GM19455 (cell line): ENCODE measurements around the gene OTX1.
"Not testable (repeated sequence)": the region's sequence is repeated elsewhere in the genome, so short reads cannot be mapped to it uniquely, and the experiment has no call there.

Source experiments
- ATAC-seq: cut with Tn5 transposase; IDR thresholded peaks from one replicate; pipeline ENCODE4 v1.9.1; 2021; ENCODE audit not compliant: unreplicated experiment

The OTX1 gene

DNA sequence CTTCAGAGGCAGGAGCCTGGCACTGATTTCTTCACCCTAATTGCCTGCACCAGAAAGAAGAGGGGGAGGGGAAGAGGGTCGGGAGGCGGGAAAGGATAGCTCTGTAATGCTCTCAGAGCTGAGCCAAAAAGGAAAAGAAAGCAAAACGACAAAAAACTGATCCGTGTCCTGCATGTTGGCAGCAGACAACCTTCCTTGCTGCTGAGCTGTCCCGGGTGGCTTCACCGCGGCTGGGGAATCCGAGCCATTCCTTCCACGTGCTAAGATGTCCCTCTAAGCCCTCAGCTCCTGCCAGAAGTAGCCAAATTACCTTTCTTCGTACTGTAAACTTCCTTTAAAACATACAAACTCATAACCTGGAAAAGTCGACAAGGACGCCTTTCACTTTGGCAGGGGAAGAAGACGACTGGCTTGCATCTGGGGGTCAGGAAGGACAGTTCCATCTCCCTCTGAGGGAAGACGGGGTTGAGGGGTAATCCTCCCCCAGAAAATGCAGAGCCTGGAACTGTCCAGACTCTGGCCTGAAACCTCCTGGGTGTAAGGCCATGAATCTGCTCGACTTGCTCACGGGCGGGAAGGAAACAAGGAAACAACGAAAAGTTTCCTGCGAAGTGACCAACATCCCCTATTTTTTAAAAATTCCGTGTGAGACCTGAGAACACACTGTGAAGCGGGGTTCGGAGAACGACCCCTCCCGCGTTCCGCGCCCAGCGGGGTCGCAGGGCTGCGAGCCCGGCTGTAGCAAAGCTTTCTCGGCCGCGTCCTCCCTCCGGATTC, 7.7 kb downstream of the OTX1 start:
- ATAC-seq = no peak

DNA sequence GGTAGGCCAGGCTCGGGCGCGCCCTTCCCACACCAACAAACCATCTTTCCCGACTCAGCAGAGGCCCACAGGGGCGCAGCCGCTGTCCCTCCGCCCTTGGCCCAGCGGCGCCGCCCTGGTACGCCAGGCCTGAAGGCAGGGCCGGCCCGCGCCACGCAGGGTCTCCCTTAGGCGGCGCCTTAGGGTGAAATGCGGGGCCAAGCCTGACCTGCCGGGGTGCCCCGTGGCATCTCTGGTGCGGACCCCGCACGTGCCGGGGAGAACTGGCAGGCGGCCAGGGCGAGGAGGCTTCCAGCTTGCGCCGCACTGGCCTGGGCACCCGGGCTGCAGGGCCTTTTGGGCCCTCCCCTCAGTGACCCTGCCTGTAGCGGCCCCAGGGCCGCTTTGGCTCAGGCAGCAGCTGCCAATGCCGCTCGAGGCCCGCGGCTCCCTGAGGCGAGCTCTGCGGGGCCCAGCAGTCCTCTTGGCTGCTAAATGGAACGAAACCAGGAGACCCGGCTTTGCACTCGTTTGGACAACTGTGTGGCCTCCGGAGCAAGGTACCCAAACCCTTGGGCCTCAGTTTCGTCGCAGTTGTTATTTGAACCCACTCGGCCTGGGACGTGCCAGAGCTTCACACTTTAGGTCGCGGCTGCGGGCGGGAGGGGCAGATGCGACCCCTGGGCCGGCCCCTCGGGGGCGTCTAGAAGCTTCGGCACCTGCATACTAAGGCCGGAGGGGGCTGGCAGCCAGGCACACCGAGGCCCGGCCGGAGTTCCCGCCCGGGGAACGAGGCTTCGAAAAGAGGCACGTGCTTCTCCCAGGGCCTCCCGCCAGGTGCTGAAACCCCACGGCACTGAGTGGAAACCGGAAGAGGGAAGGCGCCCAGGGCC, 8.5 kb downstream of the OTX1 start:
- ATAC-seq = no peak

DNA sequence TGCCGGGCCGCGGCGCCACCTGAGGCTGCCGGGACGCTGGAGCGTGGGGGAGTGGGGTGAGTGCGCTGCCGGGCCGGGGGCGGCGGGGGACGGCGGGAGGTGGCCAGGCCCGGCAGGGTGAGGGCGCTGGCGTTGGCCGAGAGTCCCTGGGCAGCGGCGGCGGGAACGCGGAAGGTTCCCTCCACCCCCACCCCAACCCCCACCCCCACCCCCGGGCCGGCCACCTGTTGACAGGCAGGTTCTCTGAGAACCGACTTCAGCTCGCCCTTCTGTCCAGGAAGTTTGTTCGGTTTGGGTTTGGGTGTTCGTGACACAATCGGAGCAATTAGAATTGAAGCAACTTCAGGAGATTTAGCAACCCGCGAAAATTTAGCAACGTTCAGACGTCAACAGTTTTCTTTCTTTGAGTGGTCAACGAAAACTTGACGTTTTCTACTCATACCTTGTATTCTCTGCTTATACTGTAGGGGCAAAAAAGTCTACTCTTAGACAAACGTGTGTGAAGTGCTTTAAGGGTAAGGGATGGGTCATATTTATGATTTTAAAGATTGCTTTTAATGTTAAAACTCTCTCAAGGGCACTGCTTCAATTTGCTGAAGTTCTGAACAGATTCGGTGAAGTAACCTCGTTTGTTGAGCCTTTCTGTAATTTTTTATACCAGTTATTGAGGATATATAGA, 9.3 kb downstream of the OTX1 start:
- ATAC-seq = no peak

DNA sequence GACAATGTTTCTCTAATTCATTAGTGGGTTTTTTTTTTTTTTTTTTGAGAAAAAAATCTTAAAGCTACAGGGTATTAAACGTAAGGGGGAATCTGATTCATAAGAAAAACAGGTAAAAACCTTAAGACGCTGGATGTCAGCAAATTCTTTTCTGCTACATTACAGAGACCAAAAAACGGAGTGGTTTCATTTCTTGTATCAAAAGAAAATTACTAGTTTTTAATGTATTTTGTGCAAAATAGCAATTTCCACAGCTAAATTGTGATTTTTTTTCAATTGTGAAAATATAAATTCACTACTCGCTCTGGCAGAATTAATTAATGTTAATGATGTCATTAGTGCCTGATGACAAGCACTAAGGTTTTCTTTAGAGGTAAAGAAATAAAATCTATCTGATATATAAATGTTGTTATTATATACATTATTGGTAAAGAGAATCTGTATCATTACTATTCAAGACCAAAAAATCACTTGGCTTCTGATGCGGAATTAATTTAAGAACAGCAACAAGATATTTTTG, 9.9 kb downstream of the OTX1 start:
- ATAC-seq = no peak

DNA sequence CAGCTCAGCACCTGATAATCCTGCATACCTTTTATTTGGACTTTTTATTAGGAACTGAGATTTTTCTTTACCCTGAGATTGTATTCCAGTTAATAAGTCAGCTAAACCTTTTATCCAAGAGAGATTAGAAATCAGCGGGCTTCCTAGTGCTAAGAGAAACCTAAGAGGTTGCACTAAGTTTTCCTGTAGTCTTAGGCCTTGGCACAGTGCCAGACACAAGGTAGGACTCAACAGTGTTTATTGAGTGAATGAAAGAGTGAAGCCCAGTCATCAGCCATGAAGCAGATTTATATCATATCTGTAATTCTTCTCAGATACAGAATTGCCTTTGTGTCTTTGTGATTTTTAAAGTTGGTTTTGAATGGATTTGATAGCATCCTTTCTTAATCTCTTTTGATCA, 13.6 kb downstream of the OTX1 start:
- no peak for ATAC-seq

DNA sequence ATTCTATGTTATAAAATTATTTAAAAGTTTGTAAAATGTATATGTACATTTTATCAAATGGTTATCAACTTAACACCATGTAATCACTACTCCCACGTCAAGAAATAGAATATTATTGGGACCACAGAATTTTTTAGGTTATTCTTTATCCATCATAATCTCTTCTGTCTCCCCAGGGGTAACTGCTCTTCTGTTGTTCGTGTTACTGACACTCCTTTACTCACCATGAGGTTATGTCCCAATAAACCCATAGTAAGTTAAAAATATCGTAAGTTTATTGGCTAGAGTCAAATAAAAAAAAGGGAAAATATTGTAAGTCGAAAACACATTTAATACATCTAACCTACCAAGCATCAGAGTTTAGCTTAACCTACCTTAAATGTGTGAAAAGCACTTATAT, 14.0 kb downstream of the OTX1 start:
- ATAC-seq = no peak

DNA sequence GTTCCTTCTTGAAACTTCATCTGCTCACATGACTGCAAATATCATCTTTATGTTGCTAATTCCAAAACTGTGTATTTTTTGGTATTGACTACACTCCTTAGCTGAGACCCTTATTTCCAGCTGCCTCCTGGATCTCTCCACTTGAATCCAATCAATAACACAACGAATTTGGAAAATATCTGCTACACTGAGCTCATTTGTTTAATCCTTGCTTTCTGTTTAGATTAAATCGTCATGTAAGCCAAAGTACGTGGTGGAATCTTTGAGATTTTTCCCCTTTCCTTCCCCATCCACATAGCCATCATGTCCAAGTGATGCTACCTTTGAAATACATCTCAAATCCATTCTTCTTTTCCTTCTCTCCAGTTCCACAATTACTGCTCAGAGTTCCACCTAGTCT, 15.6 kb downstream of the OTX1 start:
- ATAC-seq = no peak

DNA sequence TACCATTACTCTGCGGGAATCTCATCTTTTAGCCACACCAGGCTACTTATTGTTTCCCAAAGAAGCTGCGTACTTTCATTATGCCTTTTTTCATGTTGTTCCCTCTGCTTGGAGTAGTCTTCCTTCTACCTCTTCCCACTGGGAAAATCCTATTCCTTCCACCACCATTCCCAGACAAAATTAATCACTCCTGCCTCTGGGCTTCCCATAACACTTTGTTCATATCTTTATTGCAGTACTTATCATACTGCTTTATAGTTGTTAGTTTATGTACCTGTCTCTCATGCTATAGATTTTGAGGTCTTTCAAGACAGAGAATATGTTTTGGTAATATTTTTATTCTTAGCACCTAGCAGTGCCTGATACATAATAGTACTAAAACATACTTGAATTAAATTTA, 16.2 kb downstream of the OTX1 start:
- no peak for ATAC-seq

DNA sequence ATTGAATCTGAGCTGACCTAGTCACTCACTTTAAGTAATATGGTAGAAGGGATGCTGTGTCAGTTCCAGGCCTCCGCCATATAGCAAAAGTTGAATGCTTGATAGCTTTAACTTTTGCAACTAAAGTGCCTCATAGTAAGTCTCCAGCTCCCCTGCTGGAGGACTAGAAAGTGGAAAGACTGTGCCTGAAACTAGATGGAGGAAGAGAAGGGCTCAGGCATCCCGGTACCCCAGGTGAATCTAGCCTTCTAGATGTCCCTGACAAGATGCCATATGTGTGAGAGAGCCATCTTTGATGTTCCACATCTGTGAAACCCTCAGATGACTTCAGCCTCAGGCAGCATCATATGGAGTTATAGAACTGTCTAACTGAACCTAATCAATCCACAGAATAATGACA, 21.0 kb downstream of the OTX1 start:
- no peak for ATAC-seq

DNA sequence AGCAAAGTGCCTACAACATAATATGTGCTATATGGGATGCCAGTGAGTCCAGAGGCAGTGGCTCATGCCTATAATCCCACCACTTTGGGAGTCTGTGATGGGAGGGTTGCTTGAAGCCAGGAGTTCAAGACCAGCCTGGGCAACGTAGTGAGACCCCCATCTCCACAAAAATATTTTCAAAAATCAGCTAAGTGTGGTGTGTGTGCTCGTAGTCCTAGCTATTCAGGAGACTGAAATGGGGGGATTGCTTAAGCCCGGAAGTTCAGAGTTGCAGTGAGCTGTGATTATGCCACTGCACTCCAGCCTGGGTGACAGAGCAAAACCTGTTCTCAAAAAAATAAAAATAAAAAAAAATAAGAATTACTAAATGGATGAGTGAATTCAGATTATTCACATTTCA, 23.4 kb downstream of the OTX1 start:
- ATAC-seq = no peak

DNA sequence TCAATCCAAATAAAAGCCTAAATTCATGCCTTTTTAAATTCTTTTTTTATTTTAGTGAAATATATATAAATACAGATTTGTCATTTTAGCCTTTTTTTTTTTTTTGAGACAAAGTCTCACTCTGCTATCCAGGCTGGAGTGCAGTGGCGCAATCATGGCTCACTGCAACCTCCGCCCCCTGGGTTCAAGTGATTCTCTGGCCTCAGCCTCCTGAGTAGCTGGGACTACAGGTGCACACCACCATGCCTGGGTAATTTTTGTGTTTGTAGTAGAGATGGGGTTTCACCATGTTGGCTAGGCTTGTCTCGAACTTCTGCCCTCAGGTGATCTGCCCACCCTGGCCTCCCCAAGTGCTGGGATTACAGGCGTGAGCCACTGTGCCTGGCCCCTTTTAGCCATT, 23.8 kb downstream of the OTX1 start:
- ATAC-seq = not testable (repeated sequence)

DNA sequence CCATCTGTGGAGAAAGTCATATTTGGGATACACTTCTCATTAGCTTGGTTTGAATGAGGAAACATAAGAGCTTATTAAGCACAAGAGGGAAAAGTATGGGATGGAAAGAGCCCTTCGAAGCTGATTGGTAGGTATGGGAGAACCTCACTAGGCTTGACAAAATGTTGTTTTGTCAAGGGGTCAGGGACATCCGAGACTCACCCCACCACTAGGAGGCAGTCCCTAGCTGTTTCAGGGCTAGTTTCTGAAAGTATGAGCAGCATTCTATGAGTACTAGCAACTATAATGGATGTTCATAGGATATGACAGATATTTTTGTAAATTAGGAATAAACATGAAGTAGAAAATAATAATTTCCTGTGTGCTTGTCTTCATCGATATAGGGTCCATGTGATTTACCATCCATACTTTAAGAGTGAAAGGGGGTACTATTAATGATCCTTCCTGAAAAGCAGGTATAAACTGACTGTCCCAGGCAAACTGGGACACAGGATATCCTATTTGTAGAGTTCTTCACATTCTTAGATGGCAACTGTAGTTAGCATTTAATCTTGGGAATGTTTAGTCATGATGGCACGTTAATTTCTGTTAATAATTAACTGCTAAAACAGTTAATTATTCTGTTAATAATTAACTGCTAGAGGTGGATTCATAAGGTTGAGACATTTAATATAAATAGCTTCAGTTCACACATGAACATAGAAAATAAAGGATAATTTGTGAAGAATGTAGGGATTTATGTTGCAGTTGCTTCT, 28.4 kb downstream of the OTX1 start:
- no peak for ATAC-seq

DNA sequence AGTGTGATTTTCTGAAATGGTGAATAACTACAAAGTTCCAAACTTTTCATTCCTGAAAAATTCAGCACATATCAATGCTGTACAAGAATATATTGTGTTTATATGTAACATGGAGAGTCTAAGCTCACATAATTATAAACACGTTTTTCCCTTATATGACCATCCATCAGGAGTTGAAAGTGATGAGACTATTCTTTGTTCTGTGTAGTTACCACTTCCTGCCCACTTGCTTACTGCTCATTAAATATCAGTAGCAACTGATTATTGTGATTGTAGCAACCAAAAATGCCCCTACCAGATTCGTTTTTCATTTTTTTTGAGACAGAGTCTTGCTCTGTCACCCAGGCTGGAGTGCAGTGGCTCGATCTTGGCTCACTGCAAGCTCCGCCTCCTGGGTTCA, 30.8 kb downstream of the OTX1 start:
- ATAC-seq = no peak

DNA sequence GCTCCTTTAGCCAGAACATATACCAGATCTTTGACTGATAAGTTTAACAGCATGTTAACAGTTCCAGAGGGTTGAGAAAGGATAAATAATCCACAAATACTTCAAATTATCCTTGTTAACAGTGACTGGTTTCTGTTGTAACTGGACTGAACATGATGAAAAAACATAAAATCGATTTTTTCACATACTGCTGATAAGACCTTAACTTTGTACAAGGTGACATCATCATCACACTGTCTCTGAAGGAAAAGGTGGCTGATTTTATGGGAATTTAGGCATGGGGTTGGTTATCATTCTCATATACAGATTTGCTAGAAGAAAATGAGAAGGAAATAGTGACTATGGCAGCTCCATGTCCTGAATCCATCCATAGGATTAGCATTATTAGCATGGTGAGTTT, 36.1 kb downstream of the OTX1 start:
- ATAC-seq = no peak

DNA sequence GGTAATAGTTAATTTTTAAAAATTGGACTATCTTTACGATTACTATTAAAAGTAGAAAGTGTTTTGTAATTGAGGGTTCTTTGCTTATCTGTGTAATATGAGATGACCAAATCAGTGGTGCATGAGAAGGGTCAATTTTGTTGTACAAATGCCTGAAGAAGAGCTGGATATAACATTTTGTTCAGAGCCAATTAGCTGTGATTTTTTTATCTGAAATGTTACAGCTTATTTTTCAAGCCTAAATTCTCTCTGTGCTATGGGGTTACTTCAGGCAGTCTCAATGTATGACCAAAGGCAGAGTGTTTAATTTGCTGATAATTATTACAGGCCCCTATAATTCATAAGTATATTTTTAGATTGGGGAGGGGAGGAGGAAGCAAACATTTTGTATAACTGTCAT, 41.8 kb downstream of the OTX1 start:
- no peak for ATAC-seq

DNA sequence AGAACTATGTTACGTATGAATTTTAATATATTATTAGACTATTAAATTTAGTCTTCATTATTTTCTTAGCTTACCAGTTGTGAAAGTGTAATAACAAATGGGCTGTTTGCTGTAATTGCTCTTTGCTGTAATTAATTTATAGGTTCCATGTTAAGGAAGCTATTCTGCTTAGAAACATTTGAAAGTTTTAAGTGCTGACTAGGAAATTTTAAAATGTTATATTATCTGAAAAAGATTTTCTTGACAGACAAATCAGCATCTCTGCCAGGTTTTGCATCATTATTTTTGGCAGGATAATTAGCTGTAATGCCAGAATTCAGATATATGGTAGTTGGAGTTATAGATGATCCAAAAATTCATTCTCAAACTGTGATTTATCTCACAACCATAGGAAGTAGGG, 42.2 kb downstream of the OTX1 start:
- ATAC-seq = no peak

DNA sequence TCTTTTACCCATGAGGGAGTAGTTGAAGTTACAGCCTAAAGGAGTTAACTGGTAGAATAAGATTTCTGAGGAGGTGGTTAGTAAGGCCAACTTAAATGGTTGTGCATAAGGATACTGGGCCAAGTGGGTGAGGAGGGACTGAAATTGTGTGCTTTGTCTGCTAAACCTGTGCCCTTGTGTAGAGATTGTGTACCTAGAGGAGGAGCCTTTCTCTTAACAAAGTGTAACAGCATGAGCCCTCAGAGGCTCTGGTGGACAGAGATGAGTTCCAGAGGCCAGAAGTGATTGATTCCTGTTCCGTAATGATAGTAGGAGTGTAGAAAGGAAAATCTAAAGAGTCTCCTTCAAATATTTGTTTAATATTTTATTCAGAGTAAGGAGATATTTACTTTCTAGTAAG, 42.9 kb downstream of the OTX1 start:
- no peak for ATAC-seq

DNA sequence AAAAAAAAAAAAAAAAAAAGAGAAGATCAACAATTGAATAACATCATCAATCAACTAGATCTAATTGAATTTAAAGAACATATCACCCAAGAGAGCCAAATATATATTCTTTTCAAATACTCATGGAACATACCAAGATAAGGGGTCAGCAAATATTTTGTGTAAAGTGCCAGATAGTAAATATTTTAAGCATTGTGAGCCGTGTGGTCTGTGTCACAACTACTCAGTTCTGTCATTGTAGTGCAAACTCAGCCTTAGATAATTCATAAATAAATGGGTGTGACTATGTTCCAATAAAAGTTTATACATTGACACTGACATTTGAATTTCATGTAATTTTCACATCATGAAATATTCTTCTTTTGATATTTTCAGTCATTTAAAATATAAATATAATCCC, 45.9 kb downstream of the OTX1 start:
- ATAC-seq = no peak

DNA sequence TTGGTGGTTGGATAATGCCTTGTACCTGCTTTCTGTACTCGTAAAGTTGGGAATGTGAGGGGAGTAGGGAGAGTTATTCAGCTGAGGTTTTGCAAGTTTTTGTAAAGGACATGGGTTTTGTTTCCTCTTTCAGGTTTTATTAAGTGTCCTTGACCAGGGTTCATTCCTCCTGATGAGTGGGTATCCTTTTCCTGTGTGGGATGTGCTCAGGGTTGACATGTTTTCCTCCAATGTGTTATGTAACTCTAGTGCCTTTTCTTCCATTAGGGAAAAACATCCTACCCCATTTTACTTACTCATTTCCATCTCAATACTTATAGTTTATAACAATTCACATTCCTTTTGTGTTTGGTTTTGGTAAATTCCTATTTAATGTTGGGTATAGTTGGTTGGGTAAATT, 48.4 kb downstream of the OTX1 start:
- ATAC-seq = no peak

DNA sequence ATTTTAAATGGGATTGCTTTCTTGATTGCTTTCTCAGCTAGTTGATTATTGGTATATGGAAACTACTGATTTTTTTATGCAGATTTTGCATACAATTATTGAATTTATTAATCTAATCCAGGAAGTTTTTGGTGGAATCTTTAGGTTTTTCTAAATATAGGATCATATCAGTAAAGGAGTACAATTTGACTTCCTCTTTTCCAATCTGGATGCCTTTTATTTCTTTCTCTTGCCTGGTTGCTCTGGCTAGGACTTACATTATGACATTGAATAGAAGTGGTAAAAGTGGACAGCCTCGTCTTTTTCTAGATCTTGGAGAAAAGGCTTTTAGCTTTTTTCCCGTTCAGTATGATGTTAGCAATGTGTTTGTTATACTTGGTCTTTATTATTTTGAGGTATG, 51.3 kb downstream of the OTX1 start:
- ATAC-seq = no peak

DNA sequence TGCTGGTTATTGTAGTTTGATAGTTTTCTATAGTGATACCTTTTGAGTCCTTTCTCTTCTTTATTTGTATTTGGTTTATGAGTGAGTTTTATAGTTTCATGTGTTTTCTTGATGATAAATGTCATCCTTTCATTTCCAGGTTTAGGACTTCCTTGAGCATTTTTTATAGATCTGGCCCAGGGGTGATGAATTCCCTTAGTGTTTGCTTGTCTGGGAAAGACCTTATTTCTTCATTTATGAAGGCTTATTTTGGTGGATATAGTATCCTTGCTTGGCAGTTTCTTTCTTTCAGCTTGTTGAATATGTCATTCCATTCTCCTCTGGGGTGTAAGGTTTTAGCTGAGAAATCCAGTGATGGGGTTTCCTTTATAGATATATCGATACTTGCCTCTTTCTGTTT, 53.9 kb downstream of the OTX1 start:
- no peak for ATAC-seq
